GM13977 (cell line): ENCODE data around the gene NAIF1.
A peak's percentile ranks its signal among the peaks of the same experiment; 100 is the strongest.

Source experiments
- DNase-seq: peaks from one replicate; pipeline ENCODE4 v3.0.0; 2012; ENCODE audit warnings: low spot score
- in situ Hi-C: fragments of 300-500 bp; cut with MboI; formaldehyde crosslinking; loops from one replicate; pipeline ENCODE4 v1.12.0; 2022; ENCODE audit warnings: low sequenced_read_pairs, low pct_unique_long_range_greater_than_20kb, mixed read lengths, inconsistent platforms; ENCODE audit not compliant: unreplicated experiment
- TF ChIP-seq, protein P1 (sequence below): IDR thresholded peaks from 2 replicates; pipeline ENCODE4 v1.5.1; 2012; ENCODE audit warnings: mild to moderate bottlenecking, control low read depth; ENCODE audit not compliant: insufficient read depth; ENCODE audit errors: extremely low read depth, missing control alignments

NAIF1 gene

GRCh38 chr9:128096616-128097536 lies 29.8 kb upstream of the NAIF1 start:
- TF ChIP-seq, protein P1, sequence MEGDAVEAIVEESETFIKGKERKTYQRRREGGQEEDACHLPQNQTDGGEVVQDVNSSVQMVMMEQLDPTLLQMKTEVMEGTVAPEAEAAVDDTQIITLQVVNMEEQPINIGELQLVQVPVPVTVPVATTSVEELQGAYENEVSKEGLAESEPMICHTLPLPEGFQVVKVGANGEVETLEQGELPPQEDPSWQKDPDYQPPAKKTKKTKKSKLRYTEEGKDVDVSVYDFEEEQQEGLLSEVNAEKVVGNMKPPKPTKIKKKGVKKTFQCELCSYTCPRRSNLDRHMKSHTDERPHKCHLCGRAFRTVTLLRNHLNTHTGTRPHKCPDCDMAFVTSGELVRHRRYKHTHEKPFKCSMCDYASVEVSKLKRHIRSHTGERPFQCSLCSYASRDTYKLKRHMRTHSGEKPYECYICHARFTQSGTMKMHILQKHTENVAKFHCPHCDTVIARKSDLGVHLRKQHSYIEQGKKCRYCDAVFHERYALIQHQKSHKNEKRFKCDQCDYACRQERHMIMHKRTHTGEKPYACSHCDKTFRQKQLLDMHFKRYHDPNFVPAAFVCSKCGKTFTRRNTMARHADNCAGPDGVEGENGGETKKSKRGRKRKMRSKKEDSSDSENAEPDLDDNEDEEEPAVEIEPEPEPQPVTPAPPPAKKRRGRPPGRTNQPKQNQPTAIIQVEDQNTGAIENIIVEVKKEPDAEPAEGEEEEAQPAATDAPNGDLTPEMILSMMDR: no peak
- in situ Hi-C loops: no loop called here
- no peak for DNase-seq

DNA sequence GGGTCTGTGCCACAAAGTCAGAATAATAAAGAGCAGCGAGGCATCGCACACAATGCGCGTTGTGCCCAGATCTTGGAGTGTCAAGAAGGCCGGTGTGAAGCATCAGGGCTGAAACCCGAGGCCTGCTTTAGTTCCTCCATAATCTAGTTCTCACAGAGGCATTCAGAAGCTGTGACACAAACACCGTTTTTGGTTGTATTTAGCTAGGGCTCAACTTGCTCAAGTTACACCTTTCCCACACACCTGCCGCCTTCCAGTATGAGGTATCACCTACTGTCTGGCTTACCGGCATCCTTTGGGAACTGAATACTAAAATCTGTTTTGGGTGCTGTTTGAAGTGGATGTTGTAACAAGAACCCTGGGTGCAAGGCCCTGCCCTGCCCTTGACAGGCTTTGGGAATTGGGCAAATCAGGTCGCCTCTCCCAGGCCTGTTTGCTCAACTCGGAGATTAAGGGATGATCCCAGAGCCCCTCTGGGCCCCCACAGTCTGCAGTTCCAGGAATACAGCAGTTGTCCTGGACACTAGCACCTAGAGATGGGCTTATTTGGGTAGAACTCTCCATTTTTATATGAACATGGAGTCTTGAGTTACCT lies 27.9 kb upstream of the NAIF1 start:
- TF ChIP-seq, protein P1: no peak
- no peak for DNase-seq
- in situ Hi-C loops: no loop called here

DNA sequence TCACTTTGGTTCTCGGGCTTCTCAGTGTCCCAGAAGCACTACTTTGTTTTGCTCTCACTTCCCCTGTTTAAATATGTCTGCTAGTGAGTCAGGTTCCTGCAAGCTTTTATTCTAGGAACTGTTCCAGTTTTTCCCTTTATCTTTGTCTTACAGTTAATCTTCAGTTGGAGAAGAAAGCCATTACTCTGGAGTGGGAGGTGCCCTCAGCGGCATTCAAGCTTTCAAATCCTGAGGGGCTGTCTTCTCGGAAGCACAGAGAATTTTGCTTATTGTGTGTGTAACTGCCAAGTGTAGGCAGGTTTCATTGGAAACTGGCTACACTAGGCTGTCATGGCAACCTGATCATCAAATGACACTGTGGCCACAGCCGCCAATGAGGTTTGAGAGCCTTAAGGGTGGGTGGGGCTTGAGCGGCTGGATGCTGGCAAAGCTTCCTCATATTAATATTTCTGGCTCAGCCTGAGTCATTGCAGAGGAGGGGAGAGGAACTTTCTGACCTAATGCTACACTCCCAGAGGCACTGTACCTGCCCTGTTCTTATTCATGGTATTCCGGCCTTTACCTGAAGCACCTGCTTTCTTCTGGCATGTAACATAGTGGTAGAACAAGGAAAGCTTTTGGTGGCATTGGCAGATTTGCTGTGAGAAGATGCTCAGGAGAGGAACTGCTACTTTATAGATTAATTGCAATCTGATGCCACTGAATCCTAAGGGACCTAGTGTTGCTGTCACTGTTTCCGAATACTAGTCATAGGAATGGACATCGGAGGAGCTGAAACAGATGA lies 27.2 kb upstream of the NAIF1 start:
- TF ChIP-seq, protein P1: no peak
- in situ Hi-C loops: no loop called here
- peak; percentile 88 for DNase-seq

DNA sequence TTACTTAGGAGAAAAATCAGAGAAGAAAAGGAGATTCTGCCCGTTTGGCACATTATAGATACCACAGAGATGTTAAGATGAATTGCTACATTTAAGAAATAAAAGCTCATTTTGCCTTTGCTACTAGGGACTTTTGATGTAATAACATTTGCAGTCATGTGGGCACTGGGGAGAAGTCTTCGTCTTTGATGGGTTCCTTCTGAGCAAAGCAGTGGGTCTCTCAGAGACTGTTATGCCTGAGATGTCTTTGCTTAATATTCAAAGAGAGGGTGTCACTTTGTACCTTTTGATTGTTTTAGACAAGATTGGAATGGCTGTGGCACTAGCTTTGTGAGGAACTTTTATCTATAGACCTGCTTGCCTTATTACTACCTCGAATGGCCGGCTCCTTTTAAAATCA lies 25.9 kb upstream of the NAIF1 start:
- in situ Hi-C loops: no loop called here
- TF ChIP-seq, protein P1: no peak
- DNase-seq: no peak

- TF ChIP-seq, protein P1: no peak
- in situ Hi-C loops: no loop called here
- DNase-seq: no peak
Observed at GRCh38 chr9:128092199-128092977, 25.3 kb upstream of the NAIF1 start.

DNA sequence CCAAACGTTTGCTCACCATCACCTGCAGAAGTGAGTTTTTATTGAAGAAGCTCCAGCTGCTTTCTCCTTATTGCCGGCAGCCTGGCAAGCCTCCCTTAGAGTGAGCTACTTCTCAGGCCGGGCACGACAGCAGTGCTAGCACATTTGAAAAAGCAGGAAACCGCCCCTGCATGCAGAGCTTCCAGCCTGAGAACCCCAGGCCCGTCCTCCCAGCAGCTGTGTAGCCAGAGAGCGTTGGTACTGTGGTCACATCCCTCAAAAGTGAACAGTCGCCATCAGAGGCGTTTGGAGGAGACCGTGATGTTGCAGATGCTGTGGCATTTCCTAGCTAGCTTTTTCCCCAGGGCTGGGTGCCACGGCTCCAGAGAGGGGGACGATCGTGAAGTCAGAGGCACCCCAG lies 24.5 kb upstream of the NAIF1 start:
- DNase-seq: no peak
- TF ChIP-seq, protein P1: no peak
- in situ Hi-C loops: no loop called here
